ENCODE measurements around the gene LAMA3.

Gene LAMA3

GRCh38 chr18:23879126-23879525 is 189.9 kb downstream of the LAMA3 start:
- Histone ChIP-seq H3K4ac (ENCODE audit: low read length) (no peak overlapping the region), H3K9me3 (replicated peaks in 1 of 2; ENCODE audit: control insufficient read depth in 2 of 2, insufficient read depth in 1 of 2, low read depth in 1 of 2, low read length in 2 of 2) (no peaks in the 10 kb centered on the region), H3K27ac (replicated peaks; ENCODE audit: low read length) (no peak overlapping the region), H3K18ac (ENCODE audit: low read length) (peak overlapping the region; percentile 9), H2BK15ac (ENCODE audit: low read length) (no peak overlapping the region), H3K79me1 (ENCODE audit: low read depth, low read length) (no peaks in the 10 kb centered on the region), H3K4me3 (ENCODE audit: low read length in 2 of 2) (no peak overlapping the region), H4K91ac (ENCODE audit: low read depth, low read length, poor library complexity) (no peak overlapping the region), H3K36me3 (replicated peaks in 1 of 2; ENCODE audit: control insufficient read depth in 2 of 2, insufficient read depth in 2 of 2, low read length in 2 of 2) (no peaks in the 10 kb centered on the region), H3K23ac (ENCODE audit: low read depth, low read length, poor library complexity) (no peak overlapping the region), H2AK5ac (ENCODE audit: low read depth, low read length) (no peak overlapping the region), H3K4me2 (ENCODE audit: insufficient read depth, low read length, poor library complexity, severe bottlenecking) (no peak overlapping the region), H3K27me3 (ENCODE audit: control insufficient read depth in 3 of 3, insufficient read depth in 3 of 3, low read depth in 1 of 3, low read length in 3 of 3) (peaks cover 0 to 9% (median 0%) of the 10 kb centered on the region in 3 experiments), H2BK5ac (ENCODE audit: low read length) (no peak overlapping the region), H4K8ac (ENCODE audit: low read depth, low read length) (no peak overlapping the region), H2AFZ (ENCODE audit: low read length) (no peak overlapping the region), H2BK12ac (ENCODE audit: low read length) (no peak overlapping the region), H3K4me1 (ENCODE audit: control insufficient read depth in 2 of 2, insufficient read depth in 1 of 2, low read depth in 1 of 2, low read length in 2 of 2) (peaks cover 0 to 9% of the 10 kb centered on the region in 2 donors), H3K9ac (ENCODE audit: low read depth, low read length, poor library complexity) (no peak overlapping the region), H3K14ac (ENCODE audit: low read length) (no peak overlapping the region), H2BK120ac (ENCODE audit: low read depth, low read length) (no peak overlapping the region)
- no CpG with 5 or more reads among the region's 13 CpGs for WGBS, 2 donors (ENCODE audit: extremely low coverage in 2 of 2, insufficient read length in 2 of 2, insufficient replicate concordance in 1 of 2)
- no peak for DNase-seq (ENCODE audit: low spot score)

DNA sequence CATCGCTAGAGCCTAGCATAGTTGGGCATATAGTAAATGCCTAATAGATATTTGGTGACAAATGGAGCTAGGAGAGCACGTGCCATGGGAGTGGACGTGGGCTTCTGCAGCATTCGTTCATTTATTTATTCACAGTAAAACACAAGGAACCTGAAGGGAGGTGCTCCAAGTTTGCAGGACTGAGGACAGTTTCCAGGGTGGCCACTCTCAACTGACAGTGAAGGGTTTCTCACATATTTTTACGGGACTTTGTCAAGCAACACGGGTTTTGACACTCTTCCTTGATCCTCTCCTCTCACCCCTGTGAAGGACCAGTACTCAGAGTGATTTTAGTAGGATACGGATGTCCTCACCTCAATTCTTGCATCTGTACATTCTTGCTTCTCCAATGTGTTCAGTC is 190.3 kb downstream of the LAMA3 start:
- WGBS, 2 donors (ENCODE audit: extremely low coverage in 2 of 2, insufficient read length in 2 of 2, insufficient replicate concordance in 1 of 2) = no CpG with 5 or more reads among the region's 7 CpGs
- no peak overlapping the region for H4K8ac ChIP-seq (ENCODE audit: low read depth, low read length)
- H3K4me1 ChIP-seq (ENCODE audit: control insufficient read depth in 2 of 2, insufficient read depth in 1 of 2, low read depth in 1 of 2, low read length in 2 of 2) = peaks cover 0 to 11% of the 10 kb centered on the region in 2 donors
- no peaks in the 10 kb centered on the region for H3K79me1 ChIP-seq (ENCODE audit: low read depth, low read length)
- no peak overlapping the region for H3K4me3 ChIP-seq (ENCODE audit: low read length in 2 of 2)
- no peak overlapping the region for H2BK12ac ChIP-seq (ENCODE audit: low read length)
- peaks cover 0 to 5% (median 0%) of the 10 kb centered on the region in 3 experiments for H3K27me3 ChIP-seq (ENCODE audit: control insufficient read depth in 3 of 3, insufficient read depth in 3 of 3, low read depth in 1 of 3, low read length in 3 of 3)
- H3K14ac ChIP-seq (ENCODE audit: low read length) = no peak overlapping the region
- H3K9ac ChIP-seq (ENCODE audit: low read depth, low read length, poor library complexity) = no peak overlapping the region
- H3K36me3 ChIP-seq (replicated peaks in 1 of 2; ENCODE audit: control insufficient read depth in 2 of 2, insufficient read depth in 2 of 2, low read length in 2 of 2) = no peaks in the 10 kb centered on the region
- no peak overlapping the region for H3K4me2 ChIP-seq (ENCODE audit: insufficient read depth, low read length, poor library complexity, severe bottlenecking)
- H2BK5ac ChIP-seq (ENCODE audit: low read length) = no peak overlapping the region
- no peak overlapping the region for H2BK120ac ChIP-seq (ENCODE audit: low read depth, low read length)
- H2AFZ ChIP-seq (ENCODE audit: low read length) = no peak overlapping the region
- no peak overlapping the region for H4K91ac ChIP-seq (ENCODE audit: low read depth, low read length, poor library complexity)
- H3K23ac ChIP-seq (ENCODE audit: low read depth, low read length, poor library complexity) = no peak overlapping the region
- no peak overlapping the region for H3K27ac ChIP-seq (replicated peaks; ENCODE audit: low read length)
- no peak overlapping the region for H3K18ac ChIP-seq (ENCODE audit: low read length)
- no peak overlapping the region for H3K4ac ChIP-seq (ENCODE audit: low read length)
- no peak for DNase-seq (ENCODE audit: low spot score)
- no peak overlapping the region for H2BK15ac ChIP-seq (ENCODE audit: low read length)
- H3K9me3 ChIP-seq (replicated peaks in 1 of 2; ENCODE audit: control insufficient read depth in 2 of 2, insufficient read depth in 1 of 2, low read depth in 1 of 2, low read length in 2 of 2) = no peaks in the 10 kb centered on the region
- H2AK5ac ChIP-seq (ENCODE audit: low read depth, low read length) = no peak overlapping the region

DNA sequence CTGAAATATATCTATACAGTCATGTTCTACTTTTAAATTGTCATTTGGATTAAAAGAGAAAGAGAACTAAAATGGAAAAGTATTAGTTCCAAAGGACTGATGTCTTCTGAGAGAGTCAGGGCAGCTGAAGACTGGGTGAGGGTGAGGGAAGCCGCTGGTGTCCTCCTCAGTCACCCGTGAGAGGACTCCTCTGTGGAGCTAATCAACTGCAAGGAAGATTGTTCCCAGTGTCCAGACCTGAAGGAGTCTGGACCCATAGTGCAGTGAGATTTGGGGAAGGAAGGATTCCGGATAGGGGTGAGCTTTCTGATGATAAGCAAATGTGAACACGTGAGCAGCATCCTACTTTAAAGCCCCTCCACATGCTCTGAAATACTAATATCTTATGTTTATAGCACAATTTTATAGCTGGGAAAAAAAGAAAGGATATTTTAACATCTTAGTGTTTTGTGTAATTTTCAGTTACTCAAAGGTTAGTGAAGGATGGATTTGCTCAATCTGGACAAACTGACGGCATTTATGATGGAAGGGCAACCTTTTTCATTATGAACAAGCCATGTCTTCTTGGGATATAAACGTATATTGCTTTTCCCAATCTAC is 190.8 kb downstream of the LAMA3 start:
- no peak overlapping the region for H2BK5ac ChIP-seq (ENCODE audit: low read length)
- no peaks in the 10 kb centered on the region for H3K36me3 ChIP-seq (replicated peaks in 1 of 2; ENCODE audit: control insufficient read depth in 2 of 2, insufficient read depth in 2 of 2, low read length in 2 of 2)
- H4K91ac ChIP-seq (ENCODE audit: low read depth, low read length, poor library complexity) = no peak overlapping the region
- no peak overlapping the region for H2BK120ac ChIP-seq (ENCODE audit: low read depth, low read length)
- H3K9ac ChIP-seq (ENCODE audit: low read depth, low read length, poor library complexity) = no peak overlapping the region
- H3K4me2 ChIP-seq (ENCODE audit: insufficient read depth, low read length, poor library complexity, severe bottlenecking) = no peak overlapping the region
- DNase-seq (ENCODE audit: low spot score) = no peak
- no peak overlapping the region for H3K14ac ChIP-seq (ENCODE audit: low read length)
- peaks cover 0 to 12% of the 10 kb centered on the region in 2 donors for H3K4me1 ChIP-seq (ENCODE audit: control insufficient read depth in 2 of 2, insufficient read depth in 1 of 2, low read depth in 1 of 2, low read length in 2 of 2)
- H2AFZ ChIP-seq (ENCODE audit: low read length) = no peak overlapping the region
- whole genome bisulfite sequencing, 2 donors (ENCODE audit: extremely low coverage in 2 of 2, insufficient read length in 2 of 2, insufficient replicate concordance in 1 of 2) = no CpG with 5 or more reads among the region's 6 CpGs
- no peak overlapping the region for H2AK5ac ChIP-seq (ENCODE audit: low read depth, low read length)
- H4K8ac ChIP-seq (ENCODE audit: low read depth, low read length) = no peak overlapping the region
- no peak overlapping the region for H3K18ac ChIP-seq (ENCODE audit: low read length)
- H3K4ac ChIP-seq (ENCODE audit: low read length) = no peak overlapping the region
- no peaks in the 10 kb centered on the region for H3K9me3 ChIP-seq (replicated peaks in 1 of 2; ENCODE audit: control insufficient read depth in 2 of 2, insufficient read depth in 1 of 2, low read depth in 1 of 2, low read length in 2 of 2)
- H2BK12ac ChIP-seq (ENCODE audit: low read length) = no peak overlapping the region
- H3K27me3 ChIP-seq (ENCODE audit: control insufficient read depth in 3 of 3, insufficient read depth in 3 of 3, low read depth in 1 of 3, low read length in 3 of 3) = peaks cover 0 to 5% (median 0%) of the 10 kb centered on the region in 3 experiments
- no peak overlapping the region for H2BK15ac ChIP-seq (ENCODE audit: low read length)
- H3K27ac ChIP-seq (replicated peaks; ENCODE audit: low read length) = no peak overlapping the region
- H3K79me1 ChIP-seq (ENCODE audit: low read depth, low read length) = no peaks in the 10 kb centered on the region
- no peak overlapping the region for H3K23ac ChIP-seq (ENCODE audit: low read depth, low read length, poor library complexity)
- no peak overlapping the region for H3K4me3 ChIP-seq (ENCODE audit: low read length in 2 of 2)

GRCh38 chr18:23880931-23881617 is 191.8 kb downstream of the LAMA3 start:
- Histone ChIP-seq H2BK5ac (ENCODE audit: low read length) (no peak overlapping the region), H2AK5ac (ENCODE audit: low read depth, low read length) (no peak overlapping the region), H2BK15ac (ENCODE audit: low read length) (no peak overlapping the region), H3K18ac (ENCODE audit: low read length) (no peak overlapping the region), H4K91ac (ENCODE audit: low read depth, low read length, poor library complexity) (no peak overlapping the region), H3K36me3 (replicated peaks in 1 of 2; ENCODE audit: control insufficient read depth in 2 of 2, insufficient read depth in 2 of 2, low read length in 2 of 2) (no peaks in the 10 kb centered on the region), H3K23ac (ENCODE audit: low read depth, low read length, poor library complexity) (no peak overlapping the region), H3K9ac (ENCODE audit: low read depth, low read length, poor library complexity) (no peak overlapping the region), H2AFZ (ENCODE audit: low read length) (no peak overlapping the region), H3K79me1 (ENCODE audit: low read depth, low read length) (no peaks in the 10 kb centered on the region), H3K4me1 (ENCODE audit: control insufficient read depth in 2 of 2, insufficient read depth in 1 of 2, low read depth in 1 of 2, low read length in 2 of 2) (peaks cover 0 to 12% of the 10 kb centered on the region in 2 donors), H3K4ac (ENCODE audit: low read length) (no peak overlapping the region), H3K27me3 (ENCODE audit: control insufficient read depth in 3 of 3, insufficient read depth in 3 of 3, low read depth in 1 of 3, low read length in 3 of 3) (peaks cover 0 to 5% (median 0%) of the 10 kb centered on the region in 3 experiments), H3K4me2 (ENCODE audit: insufficient read depth, low read length, poor library complexity, severe bottlenecking) (no peak overlapping the region), H2BK120ac (ENCODE audit: low read depth, low read length) (no peak overlapping the region), H3K14ac (ENCODE audit: low read length) (no peak overlapping the region), H2BK12ac (ENCODE audit: low read length) (no peak overlapping the region), H3K4me3 (ENCODE audit: low read length in 2 of 2) (no peak overlapping the region), H4K8ac (ENCODE audit: low read depth, low read length) (no peak overlapping the region), H3K9me3 (replicated peaks in 1 of 2; ENCODE audit: control insufficient read depth in 2 of 2, insufficient read depth in 1 of 2, low read depth in 1 of 2, low read length in 2 of 2) (no peaks in the 10 kb centered on the region), H3K27ac (replicated peaks; ENCODE audit: low read length) (no peak overlapping the region)
- no peak for DNase-seq (ENCODE audit: low spot score)
- WGBS, 2 donors (ENCODE audit: extremely low coverage in 2 of 2, insufficient read length in 2 of 2, insufficient replicate concordance in 1 of 2) = no CpG with 5 or more reads among the region's 2 CpGs

All from neuronal stem cell (in vitro differentiated cells).